ENCODE measurements around the gene SLC17A9. TPM values are rescaled to one million over a fixed set of nuclear protein-coding genes. Genes with fewer than 3 reads are reported as not detected.
A peak's percentile ranks its signal among the peaks of the same experiment; 100 is the strongest.
"Not testable (repeated sequence)": the region's sequence is repeated elsewhere in the genome, so short reads cannot be mapped to it uniquely, and the experiment has no call there.

The SLC17A9 gene
- total RNA-seq, 2 donors from 2014 or later, result 10.2 to 11.8 TPM

GRCh38 chr20:62959101-62959971 is 6.8 kb downstream of the SLC17A9 start:
- Mint-ChIP-seq H3K27me3 (ENCODE audit: low read depth) (no peaks in the 10 kb centered on the region), H3K4me1 (ENCODE audit: low read depth) (peaks cover 14% of the 10 kb centered on the region), H3K27ac (no peak overlapping the region), H3K4me3 (peak overlapping the region in 1 of 2 donors; percentile 6), H3K9me3 (no peaks in the 10 kb centered on the region), H3K36me3 (ENCODE audit: insufficient read depth in 2 of 2) (no peaks in the 10 kb centered on the region)
- DNase-seq, result no peak
- peak; percentile 44 to 47 for ATAC-seq (replicated peaks in 1 of 2)

DNA sequence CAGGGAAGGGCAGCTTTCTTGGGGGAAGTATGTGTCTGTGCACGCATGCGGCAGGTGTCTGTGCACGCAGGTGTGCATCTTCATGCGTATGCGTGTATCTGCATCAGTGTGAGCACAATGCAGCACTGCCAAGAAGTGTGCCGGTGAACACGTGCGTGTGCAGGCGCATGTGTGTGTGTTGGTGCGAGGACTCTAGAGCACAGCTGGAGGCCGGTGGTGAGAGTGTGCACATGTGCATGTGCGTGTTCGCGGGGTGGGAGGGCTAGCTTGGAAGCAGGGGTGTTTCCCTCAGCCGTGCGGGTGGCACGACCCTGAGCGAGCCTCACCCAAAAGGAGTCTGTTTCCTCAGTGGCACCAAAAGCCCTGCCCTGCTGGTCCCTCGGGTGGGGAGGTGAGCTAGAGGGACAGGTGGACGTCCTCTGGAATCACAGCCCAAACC is 7.5 kb downstream of the SLC17A9 start:
- H3K4me1 Mint-ChIP-seq (ENCODE audit: low read depth), result peaks cover 9% of the 10 kb centered on the region
- no peaks in the 10 kb centered on the region for H3K27me3 Mint-ChIP-seq (ENCODE audit: low read depth)
- H3K36me3 Mint-ChIP-seq (ENCODE audit: insufficient read depth in 2 of 2), result no peaks in the 10 kb centered on the region
- ATAC-seq (replicated peaks in 1 of 2), result no peak
- DNase-seq, result no peak
- no peak overlapping the region for H3K27ac Mint-ChIP-seq
- H3K9me3 Mint-ChIP-seq, result no peaks in the 10 kb centered on the region
- no peak overlapping the region for H3K4me3 Mint-ChIP-seq

DNA sequence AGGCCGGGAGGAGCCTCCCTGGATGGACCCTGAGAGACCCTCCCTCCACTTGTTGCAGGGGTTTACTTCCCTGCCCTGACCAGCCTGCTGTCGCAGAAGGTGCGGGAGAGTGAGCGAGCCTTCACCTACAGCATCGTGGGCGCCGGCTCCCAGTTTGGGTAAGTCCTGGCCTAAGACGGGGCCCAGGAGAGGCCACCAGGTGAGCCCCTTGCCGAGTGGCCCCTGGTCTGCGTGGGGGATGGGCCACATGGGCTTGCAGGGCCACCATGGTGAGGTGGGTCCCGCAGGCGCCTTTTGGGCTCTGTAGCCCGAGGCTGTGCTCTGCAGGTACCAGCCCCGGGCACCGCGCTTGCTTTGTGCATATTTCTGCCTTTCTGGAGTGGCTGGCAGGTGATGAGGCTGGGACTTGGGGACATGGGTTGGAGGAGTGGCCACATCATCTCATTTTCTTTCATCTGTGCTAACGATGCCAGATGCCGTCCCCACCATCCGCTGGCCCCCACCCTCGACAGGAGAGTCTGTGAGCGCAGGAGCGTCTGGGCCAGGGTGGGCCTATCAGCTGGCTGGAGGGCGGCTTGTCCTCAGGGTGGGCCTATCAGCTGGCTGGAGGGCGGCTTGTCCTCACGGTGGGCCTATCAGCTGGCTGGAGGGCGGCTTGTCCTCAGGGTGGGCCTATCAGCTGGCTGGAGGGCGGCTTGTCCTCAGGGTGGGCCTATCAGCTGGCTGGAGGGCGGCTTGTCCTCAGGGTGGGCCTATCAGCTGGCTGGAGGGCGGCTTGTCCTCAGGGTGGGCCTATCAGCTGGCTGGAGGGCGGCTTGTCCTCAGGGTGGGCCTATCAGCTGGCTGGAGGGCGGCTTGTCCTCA is 8.2 kb downstream of the SLC17A9 start:
- not testable (repeated sequence) for H3K4me3 Mint-ChIP-seq; H3K27me3 Mint-ChIP-seq (ENCODE audit: low read depth); H3K4me1 Mint-ChIP-seq (ENCODE audit: low read depth); DNase-seq; H3K36me3 Mint-ChIP-seq (ENCODE audit: insufficient read depth in 2 of 2); ATAC-seq (replicated peaks in 1 of 2); H3K27ac Mint-ChIP-seq; H3K9me3 Mint-ChIP-seq

GRCh38 chr20:62961310-62961783 is 8.8 kb downstream of the SLC17A9 start:
- no peaks in the 10 kb centered on the region for H3K36me3 Mint-ChIP-seq (ENCODE audit: insufficient read depth in 2 of 2)
- ATAC-seq (replicated peaks in 1 of 2), result no peak
- DNase-seq, result no peak
- no peak overlapping the region for H3K4me3 Mint-ChIP-seq
- no peaks in the 10 kb centered on the region for H3K9me3 Mint-ChIP-seq
- no peak overlapping the region for H3K27ac Mint-ChIP-seq
- H3K27me3 Mint-ChIP-seq (ENCODE audit: low read depth), result no peaks in the 10 kb centered on the region
- H3K4me1 Mint-ChIP-seq (ENCODE audit: low read depth), result peaks cover 9% of the 10 kb centered on the region

DNA sequence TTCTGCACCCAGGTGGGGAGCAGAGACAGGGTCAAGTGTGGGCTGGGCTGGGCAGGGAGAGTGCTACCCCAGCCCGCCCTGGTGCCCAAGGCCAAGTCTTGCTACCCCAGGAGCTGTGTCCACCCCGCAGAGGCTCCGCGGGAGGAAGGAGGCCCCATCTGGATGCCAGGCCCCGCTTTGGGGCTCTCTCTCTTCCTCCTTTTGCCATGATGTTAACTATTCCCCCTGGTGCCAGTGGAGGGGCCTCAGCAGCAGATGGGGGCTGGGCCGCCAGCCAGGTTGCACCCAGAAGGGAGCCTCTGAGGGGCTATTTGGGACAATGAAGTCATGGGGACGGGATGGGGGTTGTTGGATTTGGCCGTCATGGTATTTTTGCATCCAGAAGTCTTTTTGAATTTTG is 9.3 kb downstream of the SLC17A9 start:
- Mint-ChIP-seq H3K27me3 (ENCODE audit: low read depth) (no peaks in the 10 kb centered on the region), H3K36me3 (ENCODE audit: insufficient read depth in 2 of 2) (no peaks in the 10 kb centered on the region), H3K4me3 (no peak overlapping the region), H3K27ac (no peak overlapping the region), H3K4me1 (ENCODE audit: low read depth) (peaks cover 9% of the 10 kb centered on the region), H3K9me3 (no peaks in the 10 kb centered on the region)
- ATAC-seq (replicated peaks in 1 of 2), result no peak
- DNase-seq, result no peak

GRCh38 chr20:62962221-62962879 is 9.8 kb downstream of the SLC17A9 start:
- Mint-ChIP-seq H3K36me3 (ENCODE audit: insufficient read depth in 2 of 2) (no peaks in the 10 kb centered on the region), H3K9me3 (no peaks in the 10 kb centered on the region), H3K4me1 (ENCODE audit: low read depth) (peaks cover 9% of the 10 kb centered on the region), H3K4me3 (no peak overlapping the region), H3K27ac (no peak overlapping the region), H3K27me3 (ENCODE audit: low read depth) (no peaks in the 10 kb centered on the region)
- no peak for ATAC-seq (replicated peaks in 1 of 2)
- DNase-seq, result no peak

DNA sequence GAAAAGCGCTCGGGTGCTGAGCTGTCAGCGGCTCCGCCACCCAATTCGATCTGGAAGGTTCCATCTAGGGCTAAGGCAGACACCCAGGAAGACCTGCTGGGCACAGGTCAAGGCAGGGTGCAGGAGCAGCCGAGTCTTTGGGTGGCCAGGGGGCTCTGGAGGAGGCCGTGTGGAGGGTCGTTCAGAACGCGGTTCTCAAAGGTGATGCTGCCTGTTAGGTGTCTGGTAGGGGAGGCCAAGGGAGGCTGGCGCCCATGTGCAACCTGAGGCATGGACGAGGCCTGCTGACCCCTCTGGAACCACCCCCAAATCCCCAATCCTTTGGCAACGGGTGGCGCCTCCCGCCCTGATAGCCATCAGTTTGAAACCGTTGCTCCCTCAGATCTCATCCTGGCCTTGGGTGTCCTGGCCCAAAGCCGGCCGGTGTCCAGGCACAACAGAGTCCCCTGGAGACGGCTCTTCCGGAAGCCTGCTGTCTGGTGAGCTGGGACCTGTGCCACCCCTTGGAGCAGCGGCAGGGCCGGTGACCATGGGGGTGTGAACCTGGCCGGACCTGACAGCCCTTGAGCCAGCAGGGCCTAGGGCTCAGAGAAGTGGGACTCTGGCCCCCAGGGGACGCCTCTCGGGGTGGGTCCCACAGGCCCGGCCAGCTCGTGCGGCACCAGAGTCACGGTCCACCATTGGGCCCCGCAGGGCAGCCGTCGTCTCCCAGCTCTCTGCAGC is 10.5 kb downstream of the SLC17A9 start:
- DNase-seq (no peak), ATAC-seq (replicated peaks in 1 of 2) (no peak)
- H3K4me3 Mint-ChIP-seq, result no peak overlapping the region
- H3K9me3 Mint-ChIP-seq, result no peaks in the 10 kb centered on the region
- H3K36me3 Mint-ChIP-seq (ENCODE audit: insufficient read depth in 2 of 2), result no peaks in the 10 kb centered on the region
- H3K27me3 Mint-ChIP-seq (ENCODE audit: low read depth), result no peaks in the 10 kb centered on the region
- H3K4me1 Mint-ChIP-seq (ENCODE audit: low read depth), result peaks cover 9% of the 10 kb centered on the region
- no peak overlapping the region for H3K27ac Mint-ChIP-seq

- H3K4me3 Mint-ChIP-seq, result no peak overlapping the region
- no peak overlapping the region for H3K27ac Mint-ChIP-seq
- ATAC-seq (replicated peaks in 1 of 2) (no peak), DNase-seq (no peak)
- H3K9me3 Mint-ChIP-seq, result no peaks in the 10 kb centered on the region
- H3K36me3 Mint-ChIP-seq (ENCODE audit: insufficient read depth in 2 of 2), result no peaks in the 10 kb centered on the region
- no peaks in the 10 kb centered on the region for H3K27me3 Mint-ChIP-seq (ENCODE audit: low read depth)
- peaks cover 9% of the 10 kb centered on the region for H3K4me1 Mint-ChIP-seq (ENCODE audit: low read depth)
Measured at GRCh38 chr20:62963614-62964397, 11.3 kb downstream of the SLC17A9 start.

GRCh38 chr20:62964700-62965099 is 12.2 kb downstream of the SLC17A9 start:
- no peak for ATAC-seq (replicated peaks in 1 of 2)
- Mint-ChIP-seq H3K36me3 (ENCODE audit: insufficient read depth in 2 of 2) (no peaks in the 10 kb centered on the region), H3K27me3 (ENCODE audit: low read depth) (no peaks in the 10 kb centered on the region), H3K9me3 (no peaks in the 10 kb centered on the region), H3K27ac (no peak overlapping the region), H3K4me3 (no peak overlapping the region), H3K4me1 (ENCODE audit: low read depth) (peaks cover 3% of the 10 kb centered on the region)
- no peak for DNase-seq

GRCh38 chr20:62965363-62965771 is 12.9 kb downstream of the SLC17A9 start:
- no peaks in the 10 kb centered on the region for H3K9me3 Mint-ChIP-seq
- no peak overlapping the region for H3K27ac Mint-ChIP-seq
- H3K4me1 Mint-ChIP-seq (ENCODE audit: low read depth), result no peaks in the 10 kb centered on the region
- no peaks in the 10 kb centered on the region for H3K36me3 Mint-ChIP-seq (ENCODE audit: insufficient read depth in 2 of 2)
- H3K27me3 Mint-ChIP-seq (ENCODE audit: low read depth), result no peaks in the 10 kb centered on the region
- no peak for DNase-seq
- ATAC-seq (replicated peaks in 1 of 2), result no peak
- no peak overlapping the region for H3K4me3 Mint-ChIP-seq

GRCh38 chr20:62966212-62967148 is 14.0 kb downstream of the SLC17A9 start:
- DNase-seq, result no peak
- Mint-ChIP-seq H3K9me3 (no peaks in the 10 kb centered on the region), H3K4me1 (ENCODE audit: low read depth) (no peaks in the 10 kb centered on the region), H3K27ac (no peak overlapping the region), H3K4me3 (no peak overlapping the region), H3K27me3 (ENCODE audit: low read depth) (peaks cover 4% of the 10 kb centered on the region), H3K36me3 (ENCODE audit: insufficient read depth in 2 of 2) (no peaks in the 10 kb centered on the region)
- no peak for ATAC-seq (replicated peaks in 1 of 2)
